Measurements from ENCODE around the gene CSTF2.

CSTF2 gene

GRCh38 chrX:100871594-100872560, 51.7 kb downstream of the CSTF2 start:
- no peak for DNase-seq

- no peak for DNase-seq
These were observed 54.1 kb downstream of the CSTF2 start, which contains the start of gene NOX1 for GRCh38 chrX:100874325-100874724. Gene NOX1, minus strand, starts transcription at chrX:100874359. Its CDS starts 220 bp downstream, at chrX:100874139.

GRCh38 chrX:100880368-100880767, 60.2 kb downstream of the CSTF2 start:
- DNase-seq: no peak

- no peak for DNase-seq
These were observed 63.5 kb downstream of the CSTF2 start for GRCh38 chrX:100883654-100884053.
